Lung (tissue), 12 donors: ENCODE measurements around the gene ERC2. TPM values are rescaled to one million over a fixed set of nuclear protein-coding genes. Genes with fewer than 3 reads are reported as not detected.

Experiments used
- ATAC-seq: fragments of 200-7000 bp; cut with Tn5 transposase; one replicate; pipeline ENCODE4 v1.9.1; 2020; ENCODE audit warnings: moderate number of reproducible peaks; ENCODE audit not compliant: insufficient read depth, low FRiP score
- DNase-seq, 3 donors: peaks; one replicate each; pipeline ENCODE4 v3.0.0-alpha.2; 2013 to 2017
- H3K27ac ChIP-seq, 2 donors: one replicate each; pipeline ENCODE4 v1.5.1; 2013; ENCODE audit warnings: mild to moderate bottlenecking in 2 of 2, moderate library complexity in 2 of 2, control low read depth in 1 of 2, inconsistent platforms in 1 of 2, low read depth in 1 of 2, low read length in 1 of 2
- H3K27me3 ChIP-seq, 3 donors: one replicate each; pipeline ENCODE4 v1.5.1; 2013; ENCODE audit warnings: low read length in 2 of 3; ENCODE audit not compliant: control insufficient read depth in 3 of 3, insufficient read depth in 3 of 3
- H3K36me3 ChIP-seq, 4 donors: one replicate each; pipeline ENCODE4 v1.5.1; 2013; ENCODE audit warnings: low read length in 4 of 4, mild to moderate bottlenecking in 1 of 4, moderate library complexity in 1 of 4; ENCODE audit not compliant: control insufficient read depth in 4 of 4, insufficient read depth in 4 of 4
- H3K4me1 ChIP-seq, 5 donors: one replicate each; pipeline ENCODE4 v1.5.1; 2013; ENCODE audit warnings: low read length in 5 of 5, mild to moderate bottlenecking in 2 of 5, moderate library complexity in 1 of 5; ENCODE audit not compliant: control insufficient read depth in 5 of 5, insufficient read depth in 5 of 5
- H3K4me3 ChIP-seq: one replicate; pipeline ENCODE4 v1.5.1; 2013; ENCODE audit warnings: mild to moderate bottlenecking, control low read depth, moderate library complexity
- H3K9ac ChIP-seq, 2 donors: one replicate each; pipeline ENCODE4 v1.5.1; 2013; ENCODE audit warnings: low read length in 2 of 2, control low read depth in 1 of 2; ENCODE audit not compliant: insufficient read depth in 1 of 2
- H3K9me3 ChIP-seq, 4 donors: one replicate each; pipeline ENCODE4 v1.5.1; 2013; ENCODE audit warnings: low read length in 3 of 4, mild to moderate bottlenecking in 1 of 4, moderate library complexity in 1 of 4; ENCODE audit not compliant: control insufficient read depth in 4 of 4, insufficient read depth in 3 of 4
- CTCF ChIP-seq: IDR thresholded peaks from 2 replicates; pipeline ENCODE4 v1.5.1; 2012; ENCODE audit warnings: mild to moderate bottlenecking; ENCODE audit errors: control extremely low read depth, extremely low read depth
- WGBS, 2 donors: extraction: QIAGEN DNeasy Blood & Tissue Kit; methylation state at CpG; one replicate each; pipeline ENCODE4 v1.1.7; 2013; 5-methylcytosine and 5-hydroxymethylcytosine counted together
- polyA plus RNA-seq, 2 donors: library from polyadenylated mRNA; stranded (reverse); fragments of 200-250 nt; gene quantifications; one replicate each; pipeline ENCODE4 v1.2.1, GENCODE V29; 2013
- total RNA-seq, 2 donors: library from RNA; depleted of rRNA in 1 of 2; stranded (reverse); fragments of >200 nt in 1 of 2; gene quantifications; one replicate each; pipeline ENCODE4 v1.2.1, GENCODE V29; 2014 to 2021
- donor health status: control.
- donor health status: control.
- donor health status: Bipolar disorder and iron deficiency.
- donor health status: healthy.
- donor health status: DM: yes; HTN: yes; CAD: no.

Gene ERC2
- total and polyA plus RNA-seq, 4 donors: 0.20 to 3.5 (median 0.97) TPM

DNA sequence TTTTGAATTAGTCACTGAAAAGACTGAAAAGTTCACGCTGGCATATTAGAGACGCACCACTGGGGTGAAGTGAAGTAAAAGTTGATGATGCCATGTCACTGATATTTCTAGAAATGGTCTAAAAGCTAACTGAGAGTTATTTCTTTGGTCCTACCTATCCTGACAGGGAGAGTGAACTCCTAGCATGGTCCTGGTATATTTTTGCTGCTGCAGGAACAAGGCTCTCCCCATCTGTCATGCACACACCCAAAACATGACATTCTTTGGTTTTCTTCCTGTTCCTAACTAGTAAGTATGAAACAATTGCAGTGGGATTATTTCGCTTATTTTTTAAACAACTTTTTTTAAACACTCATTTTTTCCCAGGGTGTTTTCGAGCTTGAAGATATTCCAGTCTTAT, 466.7 kb downstream of the ERC2 start:
- DNase-seq: no peak
- Histone ChIP-seq H3K27me3 (peaks cover 0 to 9% (median 2%) of the 10 kb centered on the region in 3 donors), H3K27ac (no peak overlapping the region), H3K36me3 (no peaks in the 10 kb centered on the region), H3K9me3 (no peaks in the 10 kb centered on the region), H3K9ac (no peak overlapping the region), H3K4me3 (no peak overlapping the region), H3K4me1 (peaks cover 0 to 5% (median 0%) of the 10 kb centered on the region in 5 donors)
- no peak for TF ChIP-seq CTCF
- 74 to 81% methylated on average over 4 of the region's 4 CpGs for WGBS, 2 donors
- ATAC-seq: no peak

- no peak for TF ChIP-seq CTCF
- H3K4me3 ChIP-seq: no peak overlapping the region
Measured at GRCh38 chr3:55989366-55989765, 478.9 kb downstream of the ERC2 start.

DNA sequence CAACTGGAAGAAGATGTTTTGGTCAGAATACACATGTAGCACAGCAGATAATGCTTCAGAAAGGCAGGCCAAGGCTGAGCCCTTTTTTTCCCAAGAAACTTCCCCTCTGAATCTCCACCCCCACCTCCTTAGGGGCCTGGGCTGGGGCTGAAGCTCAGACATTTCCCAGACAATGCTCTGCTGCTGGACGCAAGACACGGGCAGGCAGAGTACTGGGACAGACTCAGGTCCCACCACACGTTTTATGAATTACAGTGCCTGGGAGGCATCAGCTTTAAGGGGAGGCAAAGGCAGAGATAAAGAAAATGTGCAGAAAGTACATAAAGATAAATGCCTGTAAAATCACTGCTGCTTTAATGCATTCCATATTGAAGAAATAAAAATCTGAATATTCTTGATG, 479.4 kb downstream of the ERC2 start:
- no peak for TF ChIP-seq CTCF
- DNase-seq (no peak), ATAC-seq (no peak)
- 51 to 78% methylated on average over 3 of the region's 3 CpGs for WGBS, 2 donors
- no peak overlapping the region for H3K4me3 ChIP-seq
- H3K36me3 ChIP-seq: no peaks in the 10 kb centered on the region
- no peaks in the 10 kb centered on the region for H3K9me3 ChIP-seq
- no peak overlapping the region for H3K9ac ChIP-seq
- H3K4me1 ChIP-seq: peaks cover 0 to under 1% (median 0%) of the 10 kb centered on the region in 5 donors
- no peak overlapping the region for H3K27ac ChIP-seq
- peaks cover 0 to 2% (median 0%) of the 10 kb centered on the region in 3 donors for H3K27me3 ChIP-seq

More at GRCh38 chr3:55989366-55989765, 478.9 kb downstream of the ERC2 start:
- Histone ChIP-seq H3K4me1 (peaks cover 0 to 4% (median 0%) of the 10 kb centered on the region in 5 donors), H3K9ac (no peak overlapping the region), H3K27me3 (peaks cover 0 to 2% (median 0%) of the 10 kb centered on the region in 3 donors), H3K36me3 (no peaks in the 10 kb centered on the region), H3K9me3 (no peaks in the 10 kb centered on the region), H3K27ac (no peak overlapping the region)
- DNase-seq: no peak
- no peak for ATAC-seq
- 73 to 89% methylated on average over 2 of the region's 2 CpGs for WGBS, 2 donors

DNA sequence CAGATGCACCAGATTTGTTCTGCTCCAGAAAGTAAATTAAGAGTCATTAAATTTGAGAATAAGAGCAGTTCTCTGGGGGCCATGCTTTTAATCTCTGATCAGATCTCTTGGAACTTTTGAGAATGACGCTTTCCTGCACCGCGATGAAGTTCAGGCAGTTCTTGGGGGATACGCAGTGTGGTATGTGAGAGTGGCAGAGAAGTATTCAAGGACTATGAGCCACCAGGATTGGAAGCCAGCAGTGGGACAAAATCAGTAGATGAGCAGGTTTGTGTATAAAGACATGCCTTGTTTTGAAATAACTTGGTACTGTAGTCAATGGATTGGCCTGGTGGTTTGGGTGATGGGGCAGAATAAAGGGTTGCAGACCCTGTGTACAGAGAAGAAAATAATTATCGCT, 483.6 kb downstream of the ERC2 start:
- Histone ChIP-seq H3K36me3 (no peaks in the 10 kb centered on the region), H3K27ac (no peak overlapping the region), H3K9me3 (no peaks in the 10 kb centered on the region), H3K27me3 (no peaks in the 10 kb centered on the region), H3K4me3 (no peak overlapping the region), H3K9ac (no peak overlapping the region), H3K4me1 (no peaks in the 10 kb centered on the region)
- no peak for DNase-seq
- no peak for ATAC-seq
- no peak for TF ChIP-seq CTCF
- 94 to 96% methylated on average over 5 of the region's 5 CpGs for WGBS, 2 donors
